Activated T-helper 1 cell treated with anti-CD3 and anti-CD28 coated beads, Interleukin-2, amount 50 U/mL, for 16 hours (primary cell): ENCODE data around the gene TDRD9.
"Not testable (repeated sequence)": the region's sequence is repeated elsewhere in the genome, so short reads cannot be mapped to it uniquely, and the experiment has no call there.

ENCODE experiments used
- DNase-seq, 2 donors: peaks; one replicate each; pipeline ENCODE4 v3.0.0-alpha.2; 2020; ENCODE audit warnings: low read depth in 1 of 2, low spot score in 1 of 2

TDRD9 gene

GRCh38 chr14:103928011-103928890 is at the start of gene TDRD9:
TDRD9 (plus strand) TSS chr14:103928456; CDS start chr14:103928510, 54 bp downstream.
- no peak for DNase-seq

- DNase-seq = no peak
These were observed 49.1 kb upstream of the TDRD9 start for GRCh38 chr14:103879118-103879569.

GRCh38 chr14:103879570-103880347 is 48.5 kb upstream of the TDRD9 start:
- DNase-seq = no peak

- DNase-seq = no peak
These were observed 47.6 kb upstream of the TDRD9 start for GRCh38 chr14:103880348-103881267.

GRCh38 chr14:103881268-103882201 is 46.7 kb upstream of the TDRD9 start:
- DNase-seq = no peak

GRCh38 chr14:103882503-103883262 is 45.6 kb upstream of the TDRD9 start:
- no peak for DNase-seq

GRCh38 chr14:103883263-103883523 is 45.1 kb upstream of the TDRD9 start:
- no peak for DNase-seq

GRCh38 chr14:103884854-103885253 is 43.4 kb upstream of the TDRD9 start:
- no peak for DNase-seq

GRCh38 chr14:103885509-103885932 is 42.7 kb upstream of the TDRD9 start:
- no peak for DNase-seq

- no peak for DNase-seq
These were observed 41.7 kb upstream of the TDRD9 start for GRCh38 chr14:103886304-103887169.

- no peak for DNase-seq
These were observed 41.1 kb upstream of the TDRD9 start for GRCh38 chr14:103887170-103887501.

GRCh38 chr14:103887557-103888115 is 40.6 kb upstream of the TDRD9 start:
- no peak for DNase-seq

- DNase-seq = not testable (repeated sequence)
These were observed 39.3 kb upstream of the TDRD9 start for GRCh38 chr14:103889002-103889312.

GRCh38 chr14:103889313-103890051 is 38.8 kb upstream of the TDRD9 start:
- no peak for DNase-seq

GRCh38 chr14:103890052-103890371 is 38.2 kb upstream of the TDRD9 start:
- no peak for DNase-seq

GRCh38 chr14:103890821-103891666 is 37.2 kb upstream of the TDRD9 start:
- DNase-seq = no peak

- DNase-seq = no peak
These were observed 36.5 kb upstream of the TDRD9 start for GRCh38 chr14:103891667-103892215.
